Measurements from ENCODE around the gene FOCAD.

FOCAD gene

DNA sequence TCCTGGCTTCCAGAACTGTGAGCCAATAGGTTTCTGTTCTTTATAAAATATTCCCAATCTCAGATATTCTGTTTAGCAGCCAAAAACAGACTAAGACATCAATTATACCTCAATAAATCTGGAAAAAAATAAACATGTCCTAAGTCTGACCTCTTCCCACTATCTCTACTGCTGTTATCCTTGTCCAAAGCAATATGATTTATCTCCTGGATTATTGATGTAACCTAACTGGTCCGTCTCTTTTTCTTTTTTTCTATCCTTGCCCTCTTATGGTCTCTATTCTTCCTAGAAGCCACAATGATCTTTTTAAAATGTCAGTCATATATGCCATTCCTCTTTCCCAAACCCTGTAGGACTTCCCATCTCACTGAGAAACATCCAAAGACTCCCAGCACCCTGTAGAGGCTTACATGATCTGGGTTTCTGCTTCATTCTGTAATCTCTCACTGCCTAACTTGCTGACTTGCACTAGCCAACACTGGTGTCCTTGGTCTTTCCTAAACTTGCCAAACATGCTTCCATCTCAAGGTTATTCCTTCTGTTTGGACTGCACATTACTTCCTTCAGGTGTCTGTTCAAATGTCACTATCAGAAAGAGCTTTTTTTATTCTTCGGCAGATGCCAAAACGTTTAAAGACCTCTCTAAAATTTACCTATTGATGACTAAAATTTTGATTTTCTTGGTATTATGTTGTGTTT lies 13.1 kb downstream of the FOCAD start:
- DNase-seq = no peak
- TF ChIP-seq, protein P1, sequence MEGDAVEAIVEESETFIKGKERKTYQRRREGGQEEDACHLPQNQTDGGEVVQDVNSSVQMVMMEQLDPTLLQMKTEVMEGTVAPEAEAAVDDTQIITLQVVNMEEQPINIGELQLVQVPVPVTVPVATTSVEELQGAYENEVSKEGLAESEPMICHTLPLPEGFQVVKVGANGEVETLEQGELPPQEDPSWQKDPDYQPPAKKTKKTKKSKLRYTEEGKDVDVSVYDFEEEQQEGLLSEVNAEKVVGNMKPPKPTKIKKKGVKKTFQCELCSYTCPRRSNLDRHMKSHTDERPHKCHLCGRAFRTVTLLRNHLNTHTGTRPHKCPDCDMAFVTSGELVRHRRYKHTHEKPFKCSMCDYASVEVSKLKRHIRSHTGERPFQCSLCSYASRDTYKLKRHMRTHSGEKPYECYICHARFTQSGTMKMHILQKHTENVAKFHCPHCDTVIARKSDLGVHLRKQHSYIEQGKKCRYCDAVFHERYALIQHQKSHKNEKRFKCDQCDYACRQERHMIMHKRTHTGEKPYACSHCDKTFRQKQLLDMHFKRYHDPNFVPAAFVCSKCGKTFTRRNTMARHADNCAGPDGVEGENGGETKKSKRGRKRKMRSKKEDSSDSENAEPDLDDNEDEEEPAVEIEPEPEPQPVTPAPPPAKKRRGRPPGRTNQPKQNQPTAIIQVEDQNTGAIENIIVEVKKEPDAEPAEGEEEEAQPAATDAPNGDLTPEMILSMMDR (IDR thresholded peaks at IDR 0.05) = no peak
- Histone ChIP-seq H3K4me3 (no peak overlapping the region), H3K27me3 (no peaks in the 10 kb centered on the region), H3K9me3 (no peaks in the 10 kb centered on the region), H3K4me1 (peaks cover 0 to 14% (median 4%) of the 10 kb centered on the region in 4 donors), H3K27ac (no peak overlapping the region), H3K36me3 (no peaks in the 10 kb centered on the region)
- intact Hi-C loops (cut with DNase I; ENCODE audit: low total_unique reads) = no loop called here

DNA sequence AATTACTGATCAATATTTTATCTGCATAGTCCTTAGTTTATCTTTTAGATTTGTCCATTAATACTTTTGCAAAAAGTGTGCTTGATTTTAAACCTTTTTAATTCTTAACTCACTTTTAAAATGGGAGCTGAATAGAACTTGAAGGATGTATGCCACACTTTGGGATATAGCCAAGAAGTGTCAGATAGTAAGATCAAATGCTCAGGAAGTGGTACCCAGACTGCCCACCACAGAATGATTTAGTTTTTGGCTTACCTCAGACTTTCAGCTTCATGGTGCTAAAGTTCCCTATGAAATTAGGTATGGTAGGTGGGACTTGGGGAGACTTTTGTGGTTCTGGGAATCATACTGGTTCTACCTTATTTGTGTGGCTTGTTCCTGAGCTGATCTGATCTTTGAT lies 14.7 kb downstream of the FOCAD start:
- no peak overlapping the region for H3K27ac ChIP-seq
- H3K4me3 ChIP-seq = no peak overlapping the region
- H3K9me3 ChIP-seq = no peaks in the 10 kb centered on the region
- TF ChIP-seq, protein P1 (IDR thresholded peaks at IDR 0.05) = no peak
- H3K4me1 ChIP-seq = peaks cover 0 to 14% (median 2%) of the 10 kb centered on the region in 4 donors
- no peaks in the 10 kb centered on the region for H3K27me3 ChIP-seq
- DNase-seq = no peak
- intact Hi-C loops (cut with DNase I; ENCODE audit: low total_unique reads) = no loop called here
- no peaks in the 10 kb centered on the region for H3K36me3 ChIP-seq

DNA sequence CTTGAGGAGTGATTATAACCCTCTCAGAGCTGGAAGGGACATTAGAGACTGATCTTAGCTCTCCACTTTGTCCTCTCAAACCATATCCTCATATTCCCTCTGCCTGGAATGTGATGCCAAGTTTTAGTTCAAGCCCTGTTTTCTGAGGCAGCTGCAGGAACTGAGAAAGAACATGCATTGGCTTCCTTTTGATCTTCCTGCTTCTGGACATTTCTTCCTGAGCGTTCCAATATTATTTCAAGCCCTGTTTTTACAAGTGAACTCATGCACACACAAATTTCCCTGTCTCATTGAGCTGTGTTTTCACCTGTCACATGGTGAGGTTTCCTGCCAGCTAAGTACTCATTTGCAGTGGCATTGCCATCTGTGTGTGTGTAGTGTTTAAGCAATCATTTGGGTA lies 17.0 kb downstream of the FOCAD start:
- no peaks in the 10 kb centered on the region for H3K27me3 ChIP-seq
- peaks cover 0 to 14% (median 2%) of the 10 kb centered on the region in 4 donors for H3K4me1 ChIP-seq
- no peak overlapping the region for H3K27ac ChIP-seq
- intact Hi-C loops (cut with DNase I; ENCODE audit: low total_unique reads) = no loop called here
- no peaks in the 10 kb centered on the region for H3K9me3 ChIP-seq
- TF ChIP-seq, protein P1 (IDR thresholded peaks at IDR 0.05) = no peak
- DNase-seq = no peak
- no peaks in the 10 kb centered on the region for H3K36me3 ChIP-seq
- H3K4me3 ChIP-seq = no peak overlapping the region

DNA sequence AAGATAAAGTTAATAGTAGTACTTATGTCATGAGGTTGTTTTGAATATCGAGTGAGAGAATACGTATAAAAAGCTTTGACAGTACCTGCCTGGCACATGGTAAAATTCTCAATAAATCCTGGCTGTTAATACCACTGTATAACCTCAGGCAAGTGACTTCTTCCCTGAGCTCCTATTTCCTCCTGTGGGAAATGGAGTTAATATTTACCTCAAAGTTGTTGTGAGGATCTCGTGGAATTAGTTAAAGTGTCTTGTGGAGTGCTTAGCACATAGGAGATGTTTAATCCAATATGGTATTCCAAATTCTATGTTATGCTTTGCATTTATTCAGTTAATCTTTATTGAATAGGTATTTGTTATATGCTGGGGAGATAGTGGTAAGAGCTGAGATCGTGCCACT lies 18.5 kb downstream of the FOCAD start:
- TF ChIP-seq, protein P1 (IDR thresholded peaks at IDR 0.05) = no peak
- no peak for DNase-seq
- intact Hi-C loops (cut with DNase I; ENCODE audit: low total_unique reads) = no loop called here
- H3K4me3 ChIP-seq = no peak overlapping the region
- H3K9me3 ChIP-seq = no peaks in the 10 kb centered on the region
- H3K36me3 ChIP-seq = no peaks in the 10 kb centered on the region
- no peak overlapping the region for H3K27ac ChIP-seq
- H3K4me1 ChIP-seq = peaks cover 0 to 14% (median 3%) of the 10 kb centered on the region in 4 donors
- no peaks in the 10 kb centered on the region for H3K27me3 ChIP-seq

DNA sequence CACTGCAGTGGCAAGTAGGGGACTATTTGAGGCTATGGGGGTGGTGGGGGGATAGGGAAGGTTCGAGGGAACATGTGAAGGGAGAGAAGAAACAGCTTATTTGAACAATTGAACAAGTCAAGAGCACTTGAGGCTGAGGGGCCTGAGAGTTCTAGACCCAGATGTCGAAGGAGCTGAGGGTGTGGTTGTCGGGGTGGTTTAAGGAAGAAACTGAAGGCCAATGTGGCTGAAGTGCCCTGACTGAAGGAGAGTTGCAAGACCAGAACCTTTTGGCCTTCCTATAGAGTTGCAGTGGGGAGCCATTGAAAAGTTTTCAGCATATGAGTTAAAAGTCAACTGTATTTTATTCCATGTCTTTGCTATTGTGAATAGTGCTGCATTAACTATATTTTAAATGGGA lies 19.1 kb downstream of the FOCAD start:
- TF ChIP-seq, protein P1 (IDR thresholded peaks at IDR 0.05) = no peak
- Histone ChIP-seq H3K4me3 (no peak overlapping the region), H3K36me3 (no peaks in the 10 kb centered on the region), H3K27ac (no peak overlapping the region), H3K4me1 (peaks cover 0 to 14% (median 3%) of the 10 kb centered on the region in 4 donors), H3K9me3 (no peaks in the 10 kb centered on the region), H3K27me3 (no peaks in the 10 kb centered on the region)
- DNase-seq = no peak
- intact Hi-C loops (cut with DNase I; ENCODE audit: low total_unique reads) = no loop called here

Data from tibial artery (tissue), 4 donors.